HG02623 (cell line): Measurements from ENCODE around the gene KCNH3.
"Not testable (repeated sequence)": the region's sequence is repeated elsewhere in the genome, so short reads cannot be mapped to it uniquely, and the experiment has no call there.

Source experiments
- ATAC-seq: cut with Tn5 transposase; IDR thresholded peaks from one replicate; pipeline ENCODE4 v1.9.1; 2021; ENCODE audit warnings: moderate library complexity; ENCODE audit not compliant: unreplicated experiment

Gene KCNH3

GRCh38 chr12:49524660-49525324 lies 14.0 kb upstream of the KCNH3 start:
- ATAC-seq: no peak

GRCh38 chr12:49525942-49526341 lies 12.9 kb upstream of the KCNH3 start:
- no peak for ATAC-seq

DNA sequence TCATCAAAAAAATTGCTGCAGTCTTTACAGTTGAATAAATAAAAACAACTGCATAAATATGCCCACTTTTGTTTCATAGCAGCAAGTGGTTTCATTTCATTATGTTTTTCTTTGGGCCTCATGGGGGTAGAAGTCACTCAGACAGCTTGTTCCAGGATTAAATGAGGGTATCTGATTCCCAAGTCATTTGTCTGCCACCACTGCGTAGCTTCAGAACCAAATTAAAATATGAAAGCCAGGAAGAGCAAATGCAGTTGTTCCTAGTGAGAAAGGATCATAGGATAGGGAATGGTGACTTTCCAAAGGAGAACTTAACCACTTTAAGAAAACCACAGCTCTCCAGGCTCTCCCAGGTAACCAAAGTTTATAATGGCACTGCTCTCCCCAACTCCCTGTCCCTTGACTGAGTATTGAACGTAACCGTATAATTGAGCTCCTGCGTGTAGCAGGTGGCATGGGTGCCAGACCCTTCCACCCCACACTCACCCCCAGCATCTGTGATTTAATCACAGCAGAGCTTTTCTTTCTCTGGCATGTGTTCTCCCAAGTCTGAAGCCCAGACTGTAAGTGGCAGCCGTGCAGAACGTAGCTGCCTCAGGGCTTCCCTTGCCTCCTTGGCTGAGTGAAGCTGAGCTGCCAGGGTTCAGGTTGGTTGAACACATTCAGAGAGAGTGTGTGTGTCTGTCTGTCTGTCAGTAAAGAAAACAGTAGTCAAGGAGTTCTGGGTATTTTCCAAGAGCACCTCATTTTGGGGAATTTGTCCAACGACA lies 11.3 kb upstream of the KCNH3 start:
- ATAC-seq: no peak

DNA sequence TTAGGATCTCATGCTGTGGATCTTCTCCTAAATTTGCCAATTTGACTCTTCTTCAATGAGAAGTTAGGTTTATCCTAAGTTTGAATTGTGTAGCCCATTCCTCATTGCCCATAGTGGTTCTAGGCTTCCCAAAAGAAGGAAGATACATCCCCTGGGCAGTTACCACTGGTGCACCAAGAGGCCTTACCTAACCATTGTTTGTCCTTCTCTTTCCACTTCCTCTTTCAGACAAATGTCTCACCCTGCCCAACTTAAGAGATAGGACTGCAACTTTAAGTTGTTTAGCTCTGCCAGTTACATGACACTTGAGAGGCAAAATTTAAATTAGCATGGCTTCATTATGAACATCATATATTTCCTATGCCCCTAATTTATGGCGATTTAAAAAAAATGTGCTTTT lies 9.4 kb upstream of the KCNH3 start:
- ATAC-seq: no peak

DNA sequence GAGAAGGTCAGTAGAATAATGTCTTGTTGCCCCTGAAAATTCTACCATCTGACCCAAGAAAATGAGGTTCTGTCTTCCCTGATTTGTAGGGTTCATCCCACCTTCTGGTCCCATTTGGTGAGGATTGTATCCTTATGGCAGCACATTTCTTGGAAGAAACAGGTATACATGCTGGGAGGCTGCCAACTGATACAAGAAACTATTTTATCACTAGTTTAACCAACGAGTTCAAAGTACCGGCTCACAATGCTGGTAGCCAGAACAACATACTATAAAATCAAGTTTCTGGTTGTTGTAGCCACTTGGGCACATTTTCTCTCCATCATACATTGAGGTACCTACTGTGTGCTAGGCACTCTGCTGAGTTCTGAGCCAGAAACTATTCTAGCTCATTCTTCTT lies 7.1 kb upstream of the KCNH3 start:
- ATAC-seq: no peak

- no peak for ATAC-seq
These were observed 5.5 kb upstream of the KCNH3 start for GRCh38 chr12:49533331-49533730.

- ATAC-seq: not testable (repeated sequence)
These were observed 4.7 kb upstream of the KCNH3 start for GRCh38 chr12:49534122-49534521.

DNA sequence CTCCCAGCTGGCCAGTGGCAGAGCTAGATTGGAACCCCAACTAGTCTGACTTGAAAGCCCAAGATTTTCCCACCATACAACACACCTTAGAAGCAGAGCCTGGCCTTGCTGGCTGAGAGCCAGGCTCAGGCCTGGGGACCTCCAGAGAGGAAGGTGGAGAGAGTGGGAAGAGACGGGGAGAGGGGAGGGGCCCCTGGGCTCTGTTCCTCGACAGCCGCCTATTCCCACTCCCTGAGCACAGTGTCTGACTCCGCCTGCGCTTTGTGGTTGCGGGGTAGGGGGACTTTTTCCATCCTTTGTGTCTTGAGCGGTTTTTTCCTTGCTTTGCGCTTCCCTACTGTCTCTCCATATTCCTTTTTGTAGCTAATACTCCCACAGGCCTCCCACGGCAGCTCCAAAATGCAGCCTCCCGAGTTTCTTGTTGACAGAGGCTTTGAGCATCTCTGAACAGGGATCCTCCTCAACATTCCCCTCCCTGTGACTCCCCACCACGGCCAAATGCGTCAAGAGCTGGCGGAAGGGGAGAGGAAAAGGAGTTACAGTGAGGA lies 4.0 kb upstream of the KCNH3 start:
- no peak for ATAC-seq

- no peak for ATAC-seq
These were observed 2.8 kb upstream of the KCNH3 start for GRCh38 chr12:49535921-49536525.

DNA sequence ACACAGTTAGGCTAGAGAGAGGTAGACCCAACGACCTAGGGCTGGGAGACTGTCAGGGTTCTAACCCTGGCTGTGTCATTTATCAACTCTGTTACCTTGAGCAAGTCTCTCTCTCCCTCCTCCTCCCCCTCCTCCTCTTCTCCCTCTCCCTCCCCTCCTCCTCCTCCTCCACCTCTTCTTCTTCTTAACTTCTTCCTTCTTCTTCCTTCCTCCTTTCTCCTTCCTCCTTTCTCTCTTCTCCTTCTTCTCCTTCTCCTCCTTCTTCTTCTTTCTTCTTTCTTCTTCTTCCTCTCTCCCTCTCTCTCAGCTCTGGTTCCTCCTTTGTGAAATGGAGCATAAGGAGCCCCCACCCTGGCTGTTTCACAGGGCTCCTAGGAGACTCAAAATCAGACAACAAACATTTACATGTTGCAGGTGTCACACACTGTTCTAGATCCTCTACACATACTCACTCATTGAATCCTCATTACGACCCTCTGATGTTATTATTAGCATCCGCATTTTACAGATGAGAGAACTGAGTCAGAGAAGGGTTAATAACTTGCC lies 2.2 kb upstream of the KCNH3 start:
- no peak for ATAC-seq

GRCh38 chr12:49537231-49537751 lies 1.5 kb upstream of the KCNH3 start:
- no peak for ATAC-seq

DNA sequence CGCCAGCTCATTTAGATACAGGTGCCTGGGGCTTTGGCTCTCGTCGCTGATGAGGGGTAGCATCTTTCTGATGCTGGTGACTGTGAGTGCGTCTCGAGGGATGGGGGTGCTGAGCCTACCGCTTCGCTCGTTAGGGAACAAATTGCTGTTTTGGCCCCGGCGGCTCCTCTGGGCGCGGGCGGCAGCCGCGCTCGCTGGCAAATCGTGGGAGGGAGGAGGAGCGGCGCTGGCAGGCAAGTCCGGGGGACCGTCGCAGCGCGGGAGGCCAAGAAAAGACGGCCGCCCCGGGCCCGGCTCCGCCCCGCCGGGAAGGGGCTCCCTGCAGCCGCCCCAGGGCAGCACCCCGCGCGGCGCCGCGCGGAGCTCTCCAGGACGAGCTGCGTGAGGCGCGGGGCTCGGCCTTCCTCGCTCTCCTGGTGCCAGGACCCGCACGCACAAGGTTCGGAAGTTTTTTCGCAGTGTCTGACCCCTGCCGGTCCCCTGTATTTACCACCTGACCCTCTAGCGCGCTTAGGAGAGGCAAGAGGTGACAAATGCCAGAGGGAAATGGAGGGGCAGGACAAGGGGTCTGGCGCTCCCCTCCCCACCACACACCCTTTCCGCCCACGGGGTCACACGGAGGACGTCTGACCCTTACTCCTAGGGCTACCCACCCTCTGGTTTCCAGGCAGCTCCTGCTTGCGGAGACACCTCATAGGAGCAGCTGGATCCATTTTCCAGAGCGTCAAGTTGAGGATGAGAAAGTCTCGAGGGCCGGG lies 899 bp upstream of the KCNH3 start:
- ATAC-seq: no peak

DNA sequence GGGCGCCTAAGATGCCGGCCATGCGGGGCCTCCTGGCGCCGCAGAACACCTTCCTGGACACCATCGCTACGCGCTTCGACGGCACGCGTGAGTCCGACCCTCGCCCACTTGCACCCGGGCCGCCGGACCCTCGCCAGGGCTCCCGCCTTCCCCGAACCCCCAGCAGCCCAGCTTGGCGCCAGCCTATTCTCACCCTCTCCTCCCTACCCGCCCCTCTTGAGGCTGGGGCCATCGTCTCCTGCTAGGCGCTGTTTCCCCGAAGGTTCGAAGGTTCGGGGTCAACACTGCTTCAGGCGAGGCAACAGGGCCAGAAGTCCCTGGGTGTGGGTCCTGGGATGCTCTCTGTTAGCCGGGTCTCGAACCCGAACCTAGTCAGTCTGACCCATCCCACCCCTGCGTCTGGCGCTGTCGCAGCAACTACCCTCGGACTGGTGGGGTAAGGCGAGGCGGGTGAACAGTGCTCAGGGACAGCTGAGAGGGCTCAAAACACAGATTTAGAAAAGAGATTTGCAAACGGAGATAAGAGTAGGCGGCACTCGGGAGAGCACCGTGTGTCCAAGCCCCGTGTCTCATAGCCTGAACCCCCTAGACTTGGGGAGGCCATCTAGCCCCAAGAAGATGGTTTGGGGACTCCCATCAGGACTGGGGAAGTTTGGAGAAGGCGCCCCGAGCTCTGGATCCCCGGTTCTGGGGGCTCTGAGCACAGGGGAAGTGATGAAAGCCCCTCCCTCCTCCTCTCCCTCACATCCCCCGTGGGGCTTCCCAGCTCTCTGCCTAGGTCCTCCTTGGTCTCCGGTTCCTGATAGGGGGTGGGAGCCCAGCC lies 787 bp downstream of the KCNH3 start:
- no peak for ATAC-seq

GRCh38 chr12:49540229-49541139 lies 1.7 kb downstream of the KCNH3 start:
- ATAC-seq: no peak

GRCh38 chr12:49541140-49541861 lies 2.5 kb downstream of the KCNH3 start:
- ATAC-seq: no peak

DNA sequence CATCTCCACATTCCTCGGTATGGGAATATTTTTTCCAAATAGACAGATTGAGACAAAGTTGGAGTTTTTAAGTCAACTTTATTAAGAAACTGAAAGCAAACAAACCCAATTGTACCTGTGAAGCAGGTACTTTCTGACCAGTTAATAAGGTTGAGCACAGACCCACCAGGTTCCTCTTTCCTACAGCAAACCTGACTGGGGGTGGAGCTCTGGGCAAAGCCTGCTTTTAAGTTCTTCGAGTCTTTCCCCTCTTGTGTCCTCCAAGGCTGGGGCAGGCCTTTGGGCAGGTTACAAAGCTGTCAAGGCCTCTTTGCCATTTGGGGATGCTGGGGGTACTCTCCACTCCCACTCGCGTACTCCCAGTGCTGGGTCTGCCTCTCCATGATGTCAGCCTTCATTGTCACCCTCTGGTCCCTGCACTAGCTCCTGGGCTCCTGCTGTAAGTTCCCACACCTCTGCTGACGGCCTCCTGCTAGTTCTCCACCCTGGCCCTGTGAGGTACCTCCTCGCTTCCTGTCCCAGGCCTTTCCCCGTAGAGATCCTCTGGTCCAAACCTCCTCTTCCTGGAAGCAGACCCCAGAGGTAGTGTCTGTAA lies 3.2 kb downstream of the KCNH3 start:
- no peak for ATAC-seq

DNA sequence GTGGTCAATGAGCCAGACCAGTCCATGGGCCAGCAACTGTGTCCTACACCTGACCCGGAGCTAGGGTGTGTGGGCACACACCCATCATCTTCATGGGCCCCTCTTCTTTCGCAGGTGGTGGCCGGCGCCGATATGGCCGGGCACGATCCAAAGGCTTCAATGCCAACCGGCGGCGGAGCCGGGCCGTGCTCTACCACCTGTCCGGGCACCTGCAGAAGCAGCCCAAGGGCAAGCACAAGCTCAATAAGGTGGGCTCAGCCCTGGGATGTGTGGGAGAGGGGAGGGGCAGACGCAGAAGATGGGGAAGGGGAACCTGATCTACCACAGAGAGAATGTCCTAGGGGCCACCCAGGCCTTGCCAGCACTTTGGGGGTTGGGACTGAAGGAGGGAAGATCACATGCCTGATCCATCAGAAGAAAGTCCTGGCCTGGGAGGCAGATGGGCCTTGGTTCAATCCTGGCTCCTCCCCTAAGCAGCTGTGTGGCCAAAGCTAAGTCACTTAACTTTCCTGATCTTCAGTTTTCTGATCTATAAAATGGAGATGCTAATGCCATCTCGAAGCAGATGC lies 3.8 kb downstream of the KCNH3 start:
- ATAC-seq: no peak
